ENCODE data around the gene GAK. TPM values are rescaled to one million over a fixed set of nuclear protein-coding genes. Genes with fewer than 3 reads are reported as not detected.

GAK gene
- total and polyA plus RNA-seq, 4 donors: 27.4 to 69.7 (median 47.0) TPM

DNA sequence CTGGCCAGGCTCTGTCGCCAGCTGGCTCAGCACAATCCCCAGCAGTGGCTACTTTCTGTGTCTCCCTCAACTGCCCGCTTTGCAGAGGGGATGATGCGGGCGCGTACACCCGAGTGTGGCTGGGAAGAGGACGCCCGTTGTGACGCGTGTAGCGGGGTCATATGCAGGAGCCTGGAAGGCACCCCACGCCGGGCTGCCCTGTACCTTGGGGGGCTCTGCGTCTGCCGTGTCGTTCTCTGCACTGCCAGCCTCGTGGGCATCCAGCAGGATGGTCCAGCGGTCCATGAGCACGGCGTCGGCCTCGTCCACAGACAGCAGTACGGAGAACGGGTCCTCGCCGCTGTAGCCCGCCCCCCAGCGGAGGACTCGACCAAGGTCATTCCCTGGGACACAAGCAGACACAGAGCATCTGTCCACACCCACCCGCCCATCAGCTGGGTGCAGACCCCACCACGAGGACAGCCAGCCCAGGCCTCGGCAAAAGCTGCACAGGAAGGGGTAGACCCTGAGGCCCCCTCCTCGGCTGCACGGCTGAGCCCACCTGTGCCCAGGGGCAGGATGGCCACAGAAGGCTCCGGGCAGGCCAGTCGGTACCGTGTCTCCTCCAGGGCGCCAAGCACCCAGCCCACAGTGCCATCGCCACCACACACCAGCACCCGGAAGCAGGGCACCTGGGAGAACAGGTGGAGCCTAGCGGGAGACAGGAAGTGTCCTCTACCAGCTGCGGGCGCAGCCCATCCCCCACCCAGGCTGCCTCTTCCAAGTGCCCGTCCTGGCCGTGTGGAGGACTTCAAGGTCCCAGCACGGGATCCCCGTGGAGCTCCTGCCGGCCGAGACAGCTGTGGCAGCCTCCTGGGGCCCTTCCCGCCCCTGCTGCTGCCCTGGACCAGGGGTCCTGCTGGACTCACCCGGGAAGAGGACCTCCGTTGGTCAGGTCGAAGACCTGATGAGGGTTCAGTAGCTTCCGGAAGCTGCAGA is 30.4 kb upstream of the GAK start:
- Histone ChIP-seq H3K9me3 (ENCODE audit: control insufficient read depth in 4 of 4, low read length in 3 of 4) (no peaks in the 10 kb centered on the region), H3K27ac (ENCODE audit: low read depth in 1 of 2, low read length in 2 of 2) (no peak overlapping the region), H3K27me3 (ENCODE audit: control insufficient read depth in 4 of 4, insufficient read depth in 4 of 4, low read length in 3 of 4) (no peaks in the 10 kb centered on the region), H3K36me3 (ENCODE audit: control insufficient read depth in 4 of 4, insufficient read depth in 3 of 4, low read depth in 1 of 4, low read length in 3 of 4) (peaks cover 0 to 26% (median 3%) of the 10 kb centered on the region in 4 donors), H3K4me3 (ENCODE audit: low read depth in 1 of 3, low read length in 3 of 3) (no peak overlapping the region), H3K4me1 (ENCODE audit: control insufficient read depth in 4 of 4, insufficient read depth in 4 of 4, low read length in 3 of 4) (no peaks in the 10 kb centered on the region), H3K9ac (ENCODE audit: low read depth in 1 of 2, low read length in 2 of 2) (no peak overlapping the region)
- DNase-seq (ENCODE audit: low spot score): no peak
- WGBS: 91% methylated on average over 54 of the region's 54 CpGs
- no peak for TF ChIP-seq EGR1 (IDR thresholded peaks at IDR 0.05; ENCODE audit: low read depth in 2 of 2)

DNA sequence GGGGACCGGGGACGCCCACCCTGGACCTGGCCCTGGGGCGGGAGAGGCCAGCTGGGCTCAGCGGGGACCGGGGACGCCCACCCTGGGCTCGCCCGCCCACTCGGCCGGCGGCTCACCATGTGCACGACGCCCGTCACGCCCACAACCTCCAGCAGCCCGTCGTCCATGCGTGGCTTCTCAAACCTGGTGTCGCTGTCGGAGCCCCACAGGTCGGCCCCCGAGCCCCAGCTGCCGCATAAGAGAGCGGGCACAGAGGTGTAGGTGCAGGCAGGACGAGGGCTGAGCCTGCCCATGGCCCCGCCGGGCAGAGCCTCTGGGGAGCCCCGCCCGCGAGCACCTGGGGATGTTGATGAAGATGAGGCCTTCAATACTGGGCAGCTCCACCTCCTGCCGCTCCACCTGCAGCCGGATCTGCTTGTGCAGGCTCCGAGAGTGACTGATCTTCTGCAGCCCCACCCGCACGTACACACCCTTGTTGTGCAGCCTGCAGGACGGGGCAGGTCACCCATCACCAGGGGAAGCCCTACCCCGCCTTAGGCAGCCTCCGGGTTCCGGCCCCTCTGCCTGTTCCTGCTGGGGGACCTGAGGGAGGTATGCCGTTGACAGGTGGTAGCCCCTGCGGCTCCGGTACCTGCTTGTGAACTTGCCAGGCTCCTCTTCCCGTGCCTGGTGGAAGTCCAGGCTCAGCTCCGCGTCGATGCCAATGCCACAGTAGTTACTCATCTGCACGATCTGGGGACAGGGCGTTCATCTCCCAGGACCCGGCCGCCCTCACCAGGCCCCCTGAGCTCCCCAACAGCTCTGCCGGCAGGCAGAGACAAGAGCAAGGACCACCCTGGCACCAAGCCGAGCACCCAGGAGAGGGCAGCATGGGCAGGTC is 29.5 kb upstream of the GAK start:
- no peak overlapping the region for H3K9ac ChIP-seq (ENCODE audit: low read depth in 1 of 2, low read length in 2 of 2)
- no peak for DNase-seq (ENCODE audit: low spot score)
- no peak overlapping the region for H3K27ac ChIP-seq (ENCODE audit: low read depth in 1 of 2, low read length in 2 of 2)
- H3K4me3 ChIP-seq (ENCODE audit: low read depth in 1 of 3, low read length in 3 of 3): no peak overlapping the region
- no peaks in the 10 kb centered on the region for H3K9me3 ChIP-seq (ENCODE audit: control insufficient read depth in 4 of 4, low read length in 3 of 4)
- WGBS: 90% methylated on average over 52 of the region's 52 CpGs
- no peaks in the 10 kb centered on the region for H3K27me3 ChIP-seq (ENCODE audit: control insufficient read depth in 4 of 4, insufficient read depth in 4 of 4, low read length in 3 of 4)
- no peaks in the 10 kb centered on the region for H3K4me1 ChIP-seq (ENCODE audit: control insufficient read depth in 4 of 4, insufficient read depth in 4 of 4, low read length in 3 of 4)
- H3K36me3 ChIP-seq (ENCODE audit: control insufficient read depth in 4 of 4, insufficient read depth in 3 of 4, low read depth in 1 of 4, low read length in 3 of 4): peaks cover 0 to 26% (median 3%) of the 10 kb centered on the region in 4 donors
- no peak for TF ChIP-seq TAF1 (conservative IDR thresholded peaks at IDR 0.05)
- TF ChIP-seq HNF4G (IDR thresholded peaks at IDR 0.05): no peak
- TF ChIP-seq, protein P1, sequence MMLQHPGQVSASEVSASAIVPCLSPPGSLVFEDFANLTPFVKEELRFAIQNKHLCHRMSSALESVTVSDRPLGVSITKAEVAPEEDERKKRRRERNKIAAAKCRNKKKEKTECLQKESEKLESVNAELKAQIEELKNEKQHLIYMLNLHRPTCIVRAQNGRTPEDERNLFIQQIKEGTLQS (IDR thresholded peaks at IDR 0.05): no peak
- no peak for TF ChIP-seq FOXA2 (IDR thresholded peaks at IDR 0.05)
- TF ChIP-seq SP1 (IDR thresholded peaks at IDR 0.05): no peak
- TF ChIP-seq, protein P2, sequence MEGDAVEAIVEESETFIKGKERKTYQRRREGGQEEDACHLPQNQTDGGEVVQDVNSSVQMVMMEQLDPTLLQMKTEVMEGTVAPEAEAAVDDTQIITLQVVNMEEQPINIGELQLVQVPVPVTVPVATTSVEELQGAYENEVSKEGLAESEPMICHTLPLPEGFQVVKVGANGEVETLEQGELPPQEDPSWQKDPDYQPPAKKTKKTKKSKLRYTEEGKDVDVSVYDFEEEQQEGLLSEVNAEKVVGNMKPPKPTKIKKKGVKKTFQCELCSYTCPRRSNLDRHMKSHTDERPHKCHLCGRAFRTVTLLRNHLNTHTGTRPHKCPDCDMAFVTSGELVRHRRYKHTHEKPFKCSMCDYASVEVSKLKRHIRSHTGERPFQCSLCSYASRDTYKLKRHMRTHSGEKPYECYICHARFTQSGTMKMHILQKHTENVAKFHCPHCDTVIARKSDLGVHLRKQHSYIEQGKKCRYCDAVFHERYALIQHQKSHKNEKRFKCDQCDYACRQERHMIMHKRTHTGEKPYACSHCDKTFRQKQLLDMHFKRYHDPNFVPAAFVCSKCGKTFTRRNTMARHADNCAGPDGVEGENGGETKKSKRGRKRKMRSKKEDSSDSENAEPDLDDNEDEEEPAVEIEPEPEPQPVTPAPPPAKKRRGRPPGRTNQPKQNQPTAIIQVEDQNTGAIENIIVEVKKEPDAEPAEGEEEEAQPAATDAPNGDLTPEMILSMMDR (IDR thresholded peaks at IDR 0.05; ENCODE audit: low read depth, low read length, missing input control): no peak
- TF ChIP-seq, protein P3, sequence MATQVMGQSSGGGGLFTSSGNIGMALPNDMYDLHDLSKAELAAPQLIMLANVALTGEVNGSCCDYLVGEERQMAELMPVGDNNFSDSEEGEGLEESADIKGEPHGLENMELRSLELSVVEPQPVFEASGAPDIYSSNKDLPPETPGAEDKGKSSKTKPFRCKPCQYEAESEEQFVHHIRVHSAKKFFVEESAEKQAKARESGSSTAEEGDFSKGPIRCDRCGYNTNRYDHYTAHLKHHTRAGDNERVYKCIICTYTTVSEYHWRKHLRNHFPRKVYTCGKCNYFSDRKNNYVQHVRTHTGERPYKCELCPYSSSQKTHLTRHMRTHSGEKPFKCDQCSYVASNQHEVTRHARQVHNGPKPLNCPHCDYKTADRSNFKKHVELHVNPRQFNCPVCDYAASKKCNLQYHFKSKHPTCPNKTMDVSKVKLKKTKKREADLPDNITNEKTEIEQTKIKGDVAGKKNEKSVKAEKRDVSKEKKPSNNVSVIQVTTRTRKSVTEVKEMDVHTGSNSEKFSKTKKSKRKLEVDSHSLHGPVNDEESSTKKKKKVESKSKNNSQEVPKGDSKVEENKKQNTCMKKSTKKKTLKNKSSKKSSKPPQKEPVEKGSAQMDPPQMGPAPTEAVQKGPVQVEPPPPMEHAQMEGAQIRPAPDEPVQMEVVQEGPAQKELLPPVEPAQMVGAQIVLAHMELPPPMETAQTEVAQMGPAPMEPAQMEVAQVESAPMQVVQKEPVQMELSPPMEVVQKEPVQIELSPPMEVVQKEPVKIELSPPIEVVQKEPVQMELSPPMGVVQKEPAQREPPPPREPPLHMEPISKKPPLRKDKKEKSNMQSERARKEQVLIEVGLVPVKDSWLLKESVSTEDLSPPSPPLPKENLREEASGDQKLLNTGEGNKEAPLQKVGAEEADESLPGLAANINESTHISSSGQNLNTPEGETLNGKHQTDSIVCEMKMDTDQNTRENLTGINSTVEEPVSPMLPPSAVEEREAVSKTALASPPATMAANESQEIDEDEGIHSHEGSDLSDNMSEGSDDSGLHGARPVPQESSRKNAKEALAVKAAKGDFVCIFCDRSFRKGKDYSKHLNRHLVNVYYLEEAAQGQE (IDR thresholded peaks at IDR 0.05): no peak
- no peak for TF ChIP-seq RAD21 (IDR thresholded peaks at IDR 0.05)
- TF ChIP-seq, protein P4, sequence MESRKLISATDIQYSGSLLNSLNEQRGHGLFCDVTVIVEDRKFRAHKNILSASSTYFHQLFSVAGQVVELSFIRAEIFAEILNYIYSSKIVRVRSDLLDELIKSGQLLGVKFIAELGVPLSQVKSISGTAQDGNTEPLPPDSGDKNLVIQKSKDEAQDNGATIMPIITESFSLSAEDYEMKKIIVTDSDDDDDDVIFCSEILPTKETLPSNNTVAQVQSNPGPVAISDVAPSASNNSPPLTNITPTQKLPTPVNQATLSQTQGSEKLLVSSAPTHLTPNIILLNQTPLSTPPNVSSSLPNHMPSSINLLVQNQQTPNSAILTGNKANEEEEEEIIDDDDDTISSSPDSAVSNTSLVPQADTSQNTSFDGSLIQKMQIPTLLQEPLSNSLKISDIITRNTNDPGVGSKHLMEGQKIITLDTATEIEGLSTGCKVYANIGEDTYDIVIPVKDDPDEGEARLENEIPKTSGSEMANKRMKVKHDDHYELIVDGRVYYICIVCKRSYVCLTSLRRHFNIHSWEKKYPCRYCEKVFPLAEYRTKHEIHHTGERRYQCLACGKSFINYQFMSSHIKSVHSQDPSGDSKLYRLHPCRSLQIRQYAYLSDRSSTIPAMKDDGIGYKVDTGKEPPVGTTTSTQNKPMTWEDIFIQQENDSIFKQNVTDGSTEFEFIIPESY (IDR thresholded peaks at IDR 0.05): no peak
- TF ChIP-seq, protein P5, sequence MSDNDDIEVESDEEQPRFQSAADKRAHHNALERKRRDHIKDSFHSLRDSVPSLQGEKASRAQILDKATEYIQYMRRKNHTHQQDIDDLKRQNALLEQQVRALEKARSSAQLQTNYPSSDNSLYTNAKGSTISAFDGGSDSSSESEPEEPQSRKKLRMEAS (IDR thresholded peaks at IDR 0.05): no peak
- no peak for TF ChIP-seq FOXA1 (IDR thresholded peaks at IDR 0.05)
- TF ChIP-seq YY1 (IDR thresholded peaks at IDR 0.05): no peak
- no peak for TF ChIP-seq NR2F2 (IDR thresholded peaks at IDR 0.05)
- TF ChIP-seq JUND (IDR thresholded peaks at IDR 0.05): no peak
- no peak for TF ChIP-seq EGR1 (IDR thresholded peaks at IDR 0.05; ENCODE audit: low read depth in 2 of 2)
- no peak for TF ChIP-seq HNF4A (conservative IDR thresholded peaks at IDR 0.05)
- TF ChIP-seq RXRA (IDR thresholded peaks at IDR 0.05): no peak
- TF ChIP-seq GABPA (IDR thresholded peaks at IDR 0.05 in 1 of 2, conservative IDR thresholded peaks at IDR 0.05 in 1 of 2): no peak
